K562 (cell line): ENCODE measurements around the gene APOL4. TPM values are rescaled to one million over a fixed set of nuclear protein-coding genes. Genes with fewer than 3 reads are reported as not detected.
A peak's percentile ranks its signal among the peaks of the same experiment; 100 is the strongest.

Source experiments
- ATF7 ChIP-seq: fragments of 450-650 bp; IDR thresholded peaks from 2 replicates; pipeline ENCODE4 v1.7.1; 2014; ENCODE audit warnings: mild to moderate bottlenecking, moderate library complexity
- CHAMP1 ChIP-seq: fragments of 450-650 bp; IDR thresholded peaks from 2 replicates; pipeline ENCODE4 v1.6.1; 2016; ENCODE audit warnings: mild to moderate bottlenecking
- E2F6 ChIP-seq, 2 experiments: IDR thresholded peaks; 2 replicates each; pipeline ENCODE4 v1.6.1; 2011; ENCODE audit warnings: borderline replicate concordance in 1 of 2, control low read depth in 1 of 2, low read depth in 1 of 2, low read length in 1 of 2, mild to moderate bottlenecking in 1 of 2, mixed read lengths in 1 of 2, moderate library complexity in 1 of 2; ENCODE audit not compliant: insufficient read depth in 1 of 2, insufficient read length in 1 of 2, poor library complexity in 1 of 2, severe bottlenecking in 1 of 2; ENCODE audit errors: extremely low read depth in 1 of 2
- EHMT2 ChIP-seq: fragments of 450-650 bp; IDR thresholded peaks from 2 replicates; pipeline ENCODE4 v1.6.1; 2018; ENCODE audit warnings: antibody characterized with exemption
- FUS ChIP-seq: fragments of 200-400 bp; formaldehyde crosslinking; optimal IDR thresholded peaks from 2 replicates; pipeline ENCODE3; 2017; ENCODE audit warnings: low read depth, low read length
- GABPB1 ChIP-seq: sonication (generic); formaldehyde crosslinking; IDR thresholded peaks from 2 replicates; pipeline ENCODE4 v1.8.0; 2022; ENCODE audit warnings: mild to moderate bottlenecking, missing genetic modification reagents
- GTF2F1 ChIP-seq: IDR thresholded peaks from 2 replicates; pipeline ENCODE4 v1.6.1; 2011; ENCODE audit warnings: low read depth, low read length, improper control_type of control experiment
- MCM5 ChIP-seq: fragments of 450-650 bp; IDR thresholded peaks from 2 replicates; pipeline ENCODE4 v1.6.1; 2016; ENCODE audit warnings: low read depth
- MEF2A ChIP-seq: IDR thresholded peaks from 2 replicates; pipeline ENCODE4 v1.6.1; 2011; ENCODE audit warnings: low read depth, mild to moderate bottlenecking, low read length, moderate library complexity; ENCODE audit not compliant: control insufficient read depth
- NFATC3 ChIP-seq: fragments of 450-650 bp; IDR thresholded peaks from 2 replicates; pipeline ENCODE4 v1.6.1; 2017; ENCODE audit warnings: mild to moderate bottlenecking
- NRF1 ChIP-seq, 2 experiments: fragments of 450-650 bp; IDR thresholded peaks in 1 of 2; conservative IDR thresholded peaks in 1 of 2; 2 replicates each; pipeline ENCODE4 v1.6.1; 2014; ENCODE audit warnings: mild to moderate bottlenecking in 2 of 2
- NUFIP1 ChIP-seq: fragments of 450-650 bp; IDR thresholded peaks from 2 replicates; pipeline ENCODE4 v1.6.1; 2018; ENCODE audit not compliant: partially characterized antibody
- RNF2 ChIP-seq: sonication (generic); IDR thresholded peaks from 2 replicates; pipeline ENCODE4 v1.6.1; 2016
- SFPQ ChIP-seq: fragments of 200-400 bp; formaldehyde crosslinking; IDR thresholded peaks from 2 replicates; pipeline ENCODE4 v1.6.1; 2017; ENCODE audit warnings: mild to moderate bottlenecking, low read depth, low read length, moderate library complexity
- SPI1 ChIP-seq: IDR thresholded peaks from 2 replicates; pipeline ENCODE4 v1.6.1; 2011; ENCODE audit warnings: low read depth, low read length, control low read depth, borderline replicate concordance
- ZNF140 ChIP-seq: fragments of 250-450 bp; sonication (Bioruptor Pico); IDR thresholded peaks from 2 replicates; pipeline ENCODE4 v1.8.0; 2021; ENCODE audit warnings: moderate library complexity, mild to moderate bottlenecking, inconsistent platforms
- ZNF175 ChIP-seq: fragments of 200-800 bp; sonication (Bioruptor generic); IDR thresholded peaks from 2 replicates; pipeline ENCODE4 v1.6.1; 2016; ENCODE audit warnings: low read depth, mild to moderate bottlenecking, missing genetic modification characterization, missing compliant biosample characterization
- ZNF347 ChIP-seq: fragments of 450-650 bp; formaldehyde crosslinking; IDR thresholded peaks from 2 replicates; pipeline ENCODE4 v1.4.0; 2020; ENCODE audit warnings: low read depth, mild to moderate bottlenecking, moderate library complexity
- ZNF551 ChIP-seq: fragments of 250-450 bp; sonication (Bioruptor Pico); IDR thresholded peaks from 2 replicates; pipeline ENCODE4 v1.5.0; 2021; ENCODE audit warnings: mild to moderate bottlenecking, moderate library complexity
- ZNF695 ChIP-seq: fragments of 450-650 bp; formaldehyde crosslinking; IDR thresholded peaks from 2 replicates; pipeline ENCODE4 v1.4.0; 2020; ENCODE audit warnings: mild to moderate bottlenecking, moderate library complexity
- ZNF717 ChIP-seq: fragments of 250-450 bp; sonication (Bioruptor Pico); IDR thresholded peaks from 2 replicates; pipeline ENCODE4 v1.5.0; 2021
- ZNF830 ChIP-seq: fragments of 250-450 bp; sonication (Bioruptor Pico); IDR thresholded peaks from 2 replicates; pipeline ENCODE4 v1.5.0; 2021; ENCODE audit warnings: mild to moderate bottlenecking
- polyA plus RNA-seq, 8 experiments: library from polyadenylated mRNA; depleted of rRNA in 4 of 8; stranded (reverse) in 5 of 8; unstranded in 3 of 8; fragments of >200 nt; fragmentation: Nextera tagmentation in 2 of 8; fragmentation: Illumina TruSeq in 1 of 8; extraction: Ambion mirVana in 2 of 8; extraction: Trizol in 1 of 8; gene quantifications; 2 replicates each; pipeline versions ENCODE4 v1.2.1 to v1.2.3, GENCODE V29; 2011 to 2014; ENCODE audit warnings: inconsistent platforms in 1 of 8, missing spikeins in 1 of 8
- total RNA-seq, 7 experiments: library from RNA; depleted of rRNA in 6 of 7; stranded (reverse); fragments of >200 nt in 6 of 7; fragmentation: Illumina TruSeq in 2 of 7; extraction: Trizol in 2 of 7; gene quantifications; 2 replicates each; pipeline versions ENCODE4 v1.2.1 to v1.2.3, GENCODE V29; 2011 to 2021; ENCODE audit warnings: low replicate concordance in 1 of 7
- TF ChIP-seq, protein P1 (sequence below): fragments of 250-450 bp; sonication (Bioruptor Pico); IDR thresholded peaks from 2 replicates; pipeline ENCODE4 v1.5.0; 2021

APOL4 gene
- total and polyA plus RNA-seq, 9 of the 15 experiments (the other 6 are each of a cell fraction or from before 2014, with no cell fraction given) = 6.5 to 15.0 (median 9.8) TPM

DNA sequence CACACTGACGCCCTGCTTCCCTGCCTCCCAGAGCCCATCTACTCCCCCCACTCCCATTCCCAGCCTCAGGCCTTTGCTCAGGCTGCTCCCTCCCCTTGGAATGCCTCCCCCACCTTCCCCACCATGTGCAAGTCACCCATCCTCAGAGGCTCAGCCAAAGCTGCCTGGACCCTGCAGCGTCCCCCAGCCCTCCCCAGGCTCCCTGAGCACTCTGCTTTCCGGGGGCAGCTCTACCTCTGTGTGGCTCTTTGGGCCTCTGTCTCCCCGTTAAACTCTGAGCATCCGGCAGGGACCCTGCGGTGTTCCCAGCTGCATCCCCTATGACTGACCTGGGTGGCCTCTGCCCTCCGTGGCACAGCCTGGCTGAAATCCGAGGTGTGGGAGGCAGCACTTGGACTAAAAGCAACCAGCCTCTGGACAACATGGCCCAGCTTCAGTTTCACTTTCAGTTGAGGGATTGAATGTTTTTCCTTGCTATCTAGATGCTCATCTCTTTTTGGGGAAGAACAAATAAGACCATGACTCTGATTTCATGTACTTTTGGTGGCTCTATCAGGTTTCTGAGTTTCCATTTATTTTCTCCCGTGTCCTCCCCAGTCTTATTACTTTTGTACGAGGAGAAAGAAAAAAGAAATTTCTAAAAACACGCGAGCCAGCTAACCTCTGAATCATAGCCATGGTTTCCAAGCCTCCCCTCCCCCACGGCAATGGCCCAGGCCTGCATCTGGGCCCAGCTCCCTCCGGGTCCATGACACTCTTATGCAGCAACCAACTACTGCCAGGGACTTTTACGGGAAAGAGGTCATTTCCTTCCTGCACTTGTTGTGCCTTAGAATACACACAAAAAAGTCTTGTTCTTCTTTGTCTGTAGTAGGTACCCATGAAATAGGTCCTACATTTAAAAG, 44.8 kb downstream of the APOL4 start (continued):
- TF ChIP-seq ZNF551 = no peak
- 0 out of 2 replicates have a peak, but pooled peaks have one; percentile 23 for TF ChIP-seq GABPB1 (CRISPR knock-in tag)
- no peak for TF ChIP-seq SFPQ
- no peak for TF ChIP-seq NRF1 (conservative IDR thresholded peaks at IDR 0.05 in 1 of 2, IDR thresholded peaks at IDR 0.05 in 1 of 2)
- TF ChIP-seq MCM5 = no peak
- TF ChIP-seq GTF2F1 = no peak
- TF ChIP-seq EHMT2 = no peak
- TF ChIP-seq SPI1 = no peak
- TF ChIP-seq, protein P1, sequence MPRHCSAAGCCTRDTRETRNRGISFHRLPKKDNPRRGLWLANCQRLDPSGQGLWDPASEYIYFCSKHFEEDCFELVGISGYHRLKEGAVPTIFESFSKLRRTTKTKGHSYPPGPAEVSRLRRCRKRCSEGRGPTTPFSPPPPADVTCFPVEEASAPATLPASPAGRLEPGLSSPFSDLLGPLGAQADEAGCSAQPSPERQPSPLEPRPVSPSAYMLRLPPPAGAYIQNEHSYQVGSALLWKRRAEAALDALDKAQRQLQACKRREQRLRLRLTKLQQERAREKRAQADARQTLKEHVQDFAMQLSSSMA (CRISPR knock-in tag) = no peak
- TF ChIP-seq RNF2 = no peak
- no peak for TF ChIP-seq ZNF175
- no peak for TF ChIP-seq FUS
- TF ChIP-seq ZNF717 (CRISPR knock-in tag) = no peak
- TF ChIP-seq ZNF830 (CRISPR knock-in tag) = no peak
- TF ChIP-seq NUFIP1 = no peak
- TF ChIP-seq NFATC3 = no peak
- TF ChIP-seq E2F6 (IDR thresholded peaks at IDR 0.05; ENCODE audit: borderline replicate concordance in 1 of 2, extremely low read depth in 1 of 2, insufficient read depth in 1 of 2, insufficient read length in 1 of 2, low read depth in 1 of 2, low read length in 1 of 2, poor library complexity in 1 of 2, severe bottlenecking in 1 of 2) = no peak
- no peak for TF ChIP-seq CHAMP1
- no peak for TF ChIP-seq ATF7
- TF ChIP-seq MEF2A = no peak
- TF ChIP-seq ZNF695 (CRISPR knock-in tag) = no peak
- no peak for TF ChIP-seq ZNF347 (CRISPR knock-in tag)
- no peak for TF ChIP-seq ZNF140 (CRISPR knock-in tag)
